ENCODE measurements around the gene BCKDHB.

GRCh38 chr6:80197986-80198385, 91.5 kb downstream of the BCKDHB start:
- TF ChIP-seq CTCF (IDR thresholded peaks at IDR 0.05), result no peak
- TF ChIP-seq EP300 (IDR thresholded peaks at IDR 0.05), result no peak
- no peak for TF ChIP-seq POLR2A (IDR thresholded peaks at IDR 0.05)

Data from upper lobe of left lung (tissue), 4 donors.